B cell (primary cell): ENCODE measurements around the gene ZFAND6. TPM values are rescaled to one million over a fixed set of nuclear protein-coding genes. Genes with fewer than 3 reads are reported as not detected.

ENCODE experiments used
- ATAC-seq: fragments of 200-7000 bp; cut with Tn5 transposase; one replicate; pipeline ENCODE4 v1.10.0; 2021; ENCODE audit warnings: low read depth, mild to moderate bottlenecking, moderate number of reproducible peaks, moderate library complexity
- CTCF ChIA-PET: fragments of 350-600 bp; sonication (Branson Sonifier 250); formaldehyde crosslinking; loops from one replicate; lab custom pipeline; 2021; ENCODE audit warnings: antibody characterized with exemption, inconsistent platforms; lab: Charles Lee
- POLR2A ChIA-PET: fragments of 350-600 bp; sonication (Branson Sonifier 250); formaldehyde crosslinking; loops from one replicate; lab custom pipeline; 2021; ENCODE audit warnings: antibody characterized with exemption; lab: Charles Lee
- DNase-seq: peaks from one replicate; pipeline ENCODE4 v3.0.0; 2013
- H2AFZ ChIP-seq: 2 replicates; pipeline ENCODE4 v1.6.1; 2012; ENCODE audit warnings: mild to moderate bottlenecking, low read depth, low read length; ENCODE audit not compliant: insufficient read depth, poor library complexity, severe bottlenecking
- H3K27ac ChIP-seq, 2 donors: 1 replicate in 1 of 2; 2 replicates in 1 of 2; pipeline ENCODE4 v1.5.1; 2012 to 2013; ENCODE audit warnings: low read length in 2 of 2, mild to moderate bottlenecking in 2 of 2, moderate library complexity in 1 of 2
- H3K27me3 ChIP-seq, 4 experiments: fragments of 200-600 bp in 1 of 4; sonication (generic) in 1 of 4; replicated peaks in 1 of 4; 1 replicate in 2 of 4; 2 replicates in 2 of 4; pipeline versions ENCODE4 v1.6.1 to v1.7.0; 2013 to 2016; ENCODE audit warnings: low read length in 3 of 4, mild to moderate bottlenecking in 2 of 4, mixed read lengths in 1 of 4, moderate library complexity in 1 of 4; ENCODE audit not compliant: insufficient read depth in 4 of 4, control insufficient read depth in 3 of 4; ENCODE audit errors: control extremely low read depth in 1 of 4
- H3K36me3 ChIP-seq, 2 experiments: replicated peaks in 1 of 2; 1 replicate in 1 of 2; 2 replicates in 1 of 2; pipeline versions ENCODE4 v1.6.1 to v1.7.1; 2013; ENCODE audit warnings: low read length in 1 of 2; ENCODE audit not compliant: insufficient read depth in 2 of 2, control insufficient read depth in 1 of 2; ENCODE audit errors: control extremely low read depth in 1 of 2, extremely low read depth in 1 of 2
- H3K4me1 ChIP-seq, 2 donors: fragments of 200-600 bp in 1 of 2; sonication (generic) in 1 of 2; 1 replicate in 1 of 2; 2 replicates in 1 of 2; pipeline versions ENCODE4 v1.5.1 to v1.6.1; 2013 to 2017; ENCODE audit warnings: low read length in 2 of 2; ENCODE audit not compliant: control insufficient read depth in 2 of 2, insufficient read depth in 2 of 2
- H3K4me2 ChIP-seq: replicated peaks from 2 replicates; pipeline ENCODE3; 2012; ENCODE audit warnings: mild to moderate bottlenecking, low read depth, low read length; ENCODE audit not compliant: poor library complexity, severe bottlenecking
- H3K4me3 ChIP-seq, 5 experiments: fragments of 200-600 bp in 1 of 5; sonication (generic) in 1 of 5; 1 replicate in 3 of 5; 2 replicates in 2 of 5; pipeline versions ENCODE4 v1.5.1 to v1.7.0; 2011 to 2016; ENCODE audit warnings: low read length in 4 of 5, mild to moderate bottlenecking in 4 of 5, low read depth in 2 of 5, control low read depth in 1 of 5, moderate library complexity in 1 of 5; ENCODE audit not compliant: insufficient read depth in 1 of 5; ENCODE audit errors: control extremely low read depth in 1 of 5, extremely low read depth in 1 of 5
- H3K79me2 ChIP-seq: fragments of 200-600 bp; sonication (generic); one replicate; pipeline ENCODE4 v1.6.0; 2016; ENCODE audit warnings: low read length; ENCODE audit not compliant: control insufficient read depth, insufficient read depth
- H3K9ac ChIP-seq: fragments of 200-600 bp; sonication (generic); 2 replicates; pipeline ENCODE4 v1.6.1; 2017; ENCODE audit warnings: mild to moderate bottlenecking, low read length, moderate library complexity
- H3K9me3 ChIP-seq, 3 donors: one replicate each; pipeline versions ENCODE4 v1.6.1 to v1.7.1; 2013; ENCODE audit warnings: low read length in 2 of 3; ENCODE audit not compliant: control insufficient read depth in 2 of 3, insufficient read depth in 1 of 3; ENCODE audit errors: control extremely low read depth in 1 of 3
- H4K20me1 ChIP-seq: 2 replicates; pipeline ENCODE4 v1.6.0; 2012; ENCODE audit warnings: mild to moderate bottlenecking, low read length; ENCODE audit not compliant: insufficient read depth, control insufficient read depth, poor library complexity, severe bottlenecking
- H3K27ac Mint-ChIP-seq: one replicate; pipeline ENCODE4 v1.8.0; 2021; ENCODE audit warnings: mixed read lengths
- H3K27me3 Mint-ChIP-seq: one replicate; pipeline ENCODE4 v1.8.0; 2021; ENCODE audit warnings: mixed read lengths
- H3K4me1 Mint-ChIP-seq: one replicate; pipeline ENCODE4 v1.8.0; 2021; ENCODE audit warnings: mixed read lengths
- H3K4me3 Mint-ChIP-seq: one replicate; pipeline ENCODE4 v1.8.0; 2021; ENCODE audit warnings: mixed read lengths
- H3K9me3 Mint-ChIP-seq: one replicate; pipeline ENCODE4 v1.8.0; 2022; ENCODE audit warnings: mixed read lengths; ENCODE audit not compliant: insufficient read depth
- CTCF ChIP-seq: fragments of 200-600 bp; IDR thresholded peaks from one replicate; pipeline ENCODE4 v1.8.0; 2022; ENCODE audit warnings: antibody characterized with exemption, mild to moderate bottlenecking
- EZH2 ChIP-seq: IDR thresholded peaks from 2 replicates; pipeline ENCODE4 v1.6.1; 2012; ENCODE audit warnings: borderline replicate concordance, low read depth, mild to moderate bottlenecking, moderate library complexity, low read length; ENCODE audit not compliant: insufficient read depth, poor library complexity, severe bottlenecking
- WGBS: methylation state at CpG from one replicate; pipeline ENCODE4 v1.1.5; 2013; ENCODE audit warnings: missing lambda C conversion rate; ENCODE audit not compliant: insufficient coverage; 5-methylcytosine and 5-hydroxymethylcytosine counted together
- intact Hi-C: fragments of 100-400 bp; cut with micrococcal nuclease; formaldehyde crosslinking; loops from one replicate; pipeline ENCODE4 v1.10.0; 2022
- polyA plus RNA-seq: library from polyadenylated mRNA; depleted of rRNA; stranded (reverse); fragments of >200 nt; gene quantifications from 2 replicates; pipeline ENCODE4 v1.2.3, GENCODE V29; 2012
- total RNA-seq, 2 donors: library from RNA; stranded (reverse); fragments of 120-200 nt in 1 of 2; gene quantifications; 1 replicate in 1 of 2; 2 replicates in 1 of 2; pipeline versions ENCODE4 v1.2.3 to v1.2.4, GENCODE V29; 2013 to 2022

The ZFAND6 gene
- total and polyA plus RNA-seq, 2 donors (not counting 1 experiment from before 2014, with no cell fraction given), result 60.6 to 144 TPM

GRCh38 chr15:80174017-80174746 is 114.7 kb downstream of the ZFAND6 start:
- over 99% methylated on average over 11 of the region's 11 CpGs for WGBS
- ATAC-seq, result no peak
- CTCF ChIA-PET, result interaction anchor here (0.6 to 9.6 kb wide), 14 partner anchors 8 to 840 kb away, joined by 3 to 183 read pairs (median 5); no protein-coding TSS in a partner anchor
- H3K9me3 ChIP-seq, result no peaks in the 10 kb centered on the region
- H4K20me1 ChIP-seq, result no peaks in the 10 kb centered on the region
- no peaks in the 10 kb centered on the region for H3K4me1 ChIP-seq
- no peak overlapping the region for H3K27ac ChIP-seq
- TF ChIP-seq CTCF (no peak), EZH2 (no peak)
- Mint-ChIP-seq H3K9me3 (no peaks in the 10 kb centered on the region), H3K27me3 (no peaks in the 10 kb centered on the region), H3K4me1 (no peaks in the 10 kb centered on the region), H3K4me3 (no peak overlapping the region), H3K27ac (no peak overlapping the region)
- POLR2A ChIA-PET, result no interaction called here
- H2AFZ ChIP-seq, result no peak overlapping the region
- H3K4me2 ChIP-seq, result no peak overlapping the region
- H3K27me3 ChIP-seq, result no peaks in the 10 kb centered on the region
- no peak overlapping the region for H3K4me3 ChIP-seq
- no peak for DNase-seq
- no peak overlapping the region for H3K9ac ChIP-seq
- no peaks in the 10 kb centered on the region for H3K36me3 ChIP-seq
- no peaks in the 10 kb centered on the region for H3K79me2 ChIP-seq
- intact Hi-C loops, result no loop called here

- no peaks in the 10 kb centered on the region for H3K4me1 ChIP-seq
- TF ChIP-seq CTCF (no peak), EZH2 (no peak)
- no peaks in the 10 kb centered on the region for H3K79me2 ChIP-seq
- ATAC-seq (no peak), DNase-seq (no peak)
- H3K4me2 ChIP-seq, result no peak overlapping the region
- H3K27ac ChIP-seq, result no peak overlapping the region
- ChIA-PET POLR2A (no interaction called here), CTCF (interaction anchor here (1.1 to 9.6 kb wide), 3 partner anchors 280 to 795 kb away, joined by 3 to 183 read pairs (median 4); no protein-coding TSS in a partner anchor)
- no peaks in the 10 kb centered on the region for H3K27me3 ChIP-seq
- H3K4me3 Mint-ChIP-seq, result no peak overlapping the region
- H3K27me3 Mint-ChIP-seq, result no peaks in the 10 kb centered on the region
- H3K36me3 ChIP-seq, result no peaks in the 10 kb centered on the region
- no peak overlapping the region for H3K27ac Mint-ChIP-seq
- H3K9me3 ChIP-seq, result no peaks in the 10 kb centered on the region
- H3K4me1 Mint-ChIP-seq, result no peaks in the 10 kb centered on the region
- 95% methylated on average over 9 of the region's 9 CpGs for WGBS
- H3K9me3 Mint-ChIP-seq, result no peaks in the 10 kb centered on the region
- no peak overlapping the region for H2AFZ ChIP-seq
- intact Hi-C loops, result no loop called here
- H3K9ac ChIP-seq, result no peak overlapping the region
- no peak overlapping the region for H3K4me3 ChIP-seq
- H4K20me1 ChIP-seq, result no peaks in the 10 kb centered on the region
These were observed 116.0 kb downstream of the ZFAND6 start for GRCh38 chr15:80175436-80175835.
